Endometrial microvascular endothelial cells (primary cell): ENCODE results near the gene TMEM266. TPM values are rescaled to one million over a fixed set of nuclear protein-coding genes. Genes with fewer than 3 reads are reported as not detected.

Experiments
- in situ Hi-C: cut with HindIII; loops from 2 replicates; pipeline ENCODE4 v1.10.0; 2017; ENCODE audit warnings: low sequenced_read_pairs, low pct_unique_long_range_greater_than_20kb; ENCODE audit errors: inconsistent ontology term
- total RNA-seq: library from RNA; depleted of rRNA; stranded (reverse); fragments of >200 nt; gene quantifications from one replicate; pipeline ENCODE4 v1.2.3, GENCODE V29; 2015; ENCODE audit errors: inconsistent ontology term

The TMEM266 gene
- total RNA-seq, 1 donor from 2014 or later: not detected

GRCh38 chr15:76208084-76208785, 148.4 kb downstream of the TMEM266 start:
- in situ Hi-C loops: no loop called here

- in situ Hi-C loops: no loop called here
These were observed 149.1 kb downstream of the TMEM266 start for GRCh38 chr15:76208786-76209424.

- in situ Hi-C loops: no loop called here
These were observed 149.7 kb downstream of the TMEM266 start for GRCh38 chr15:76209523-76209922.

GRCh38 chr15:76209942-76210341, 150.2 kb downstream of the TMEM266 start:
- in situ Hi-C loops: no loop called here

GRCh38 chr15:76215634-76216033, 155.8 kb downstream of the TMEM266 start:
- in situ Hi-C loops: no loop called here

- in situ Hi-C loops: no loop called here
These were observed 157.5 kb downstream of the TMEM266 start for GRCh38 chr15:76217029-76217881.

- in situ Hi-C loops: no loop called here
These were observed 158.1 kb downstream of the TMEM266 start for GRCh38 chr15:76217882-76218217.

- in situ Hi-C loops: no loop called here
These were observed 161.4 kb downstream of the TMEM266 start for GRCh38 chr15:76221085-76221767.

- in situ Hi-C loops: no loop called here
These were observed 162.4 kb downstream of the TMEM266 start for GRCh38 chr15:76222159-76222558.

- in situ Hi-C loops: no loop called here
These were observed 163.7 kb downstream of the TMEM266 start for GRCh38 chr15:76223521-76223920.

- in situ Hi-C loops: no loop called here
These were observed 169.5 kb downstream of the TMEM266 start for GRCh38 chr15:76229266-76229665.

- in situ Hi-C loops: no loop called here
These were observed 174.1 kb downstream of the TMEM266 start for GRCh38 chr15:76233921-76234320.

- in situ Hi-C loops: no loop called here
These were observed 174.6 kb downstream of the TMEM266 start for GRCh38 chr15:76234337-76234889.

GRCh38 chr15:76235186-76235826, 175.5 kb downstream of the TMEM266 start:
- in situ Hi-C loops: no loop called here

- in situ Hi-C loops: no loop called here
These were observed 176.6 kb downstream of the TMEM266 start for GRCh38 chr15:76236350-76236749.

GRCh38 chr15:76239786-76240185, 180.0 kb downstream of the TMEM266 start:
- in situ Hi-C loops: no loop called here

- in situ Hi-C loops: no loop called here
These were observed 185.4 kb downstream of the TMEM266 start for GRCh38 chr15:76245072-76245610.

- in situ Hi-C loops: no loop called here
These were observed 191.9 kb downstream of the TMEM266 start for GRCh38 chr15:76251717-76252116.
